IMR-90 (cell line): ENCODE data around the gene S1PR2. TPM values are rescaled to one million over a fixed set of nuclear protein-coding genes. Genes with fewer than 3 reads are reported as not detected.
A peak's percentile ranks its signal among the peaks of the same experiment; 100 is the strongest.

Experiments used
- ATAC-seq: fragments of 200-7000 bp; cut with Tn5 transposase; 2 replicates; pipeline ENCODE4 v1.9.1; 2020; ENCODE audit warnings: low read depth, mild to moderate bottlenecking, moderate library complexity
- BruUV-seq: library from RNA; stranded (reverse); fragments of 400-500 nt; replicated peaks from 2 replicates; lab custom pipeline; 2021; lab: Mats Ljungman, UMichigan
- CTCF ChIA-PET: fragments of 300-600 bp; formaldehyde crosslinking; extraction: SDS; loops from one replicate; lab custom pipeline; 2021; ENCODE audit warnings: antibody characterized with exemption; lab: Yijun Ruan, JAX
- POLR2A ChIA-PET: fragments of 300-600 bp; sonication (Branson Sonifier 250); formaldehyde crosslinking; loops from one replicate; lab custom pipeline; 2022; ENCODE audit warnings: antibody characterized with exemption; ENCODE audit not compliant: unreplicated experiment; lab: Charles Lee
- DNase-seq: peaks from one replicate; pipeline ENCODE4 v3.0.0; 2013
- H2AFZ ChIP-seq: replicated peaks from 2 replicates; pipeline ENCODE3; 2013; ENCODE audit warnings: low read length, mild to moderate bottlenecking; ENCODE audit not compliant: poor library complexity
- H2AK5ac ChIP-seq: 2 replicates; pipeline ENCODE4 v1.6.1; 2013; ENCODE audit warnings: low read depth, low read length, inconsistent platforms
- H2AK9ac ChIP-seq: replicated peaks from 2 replicates; pipeline ENCODE3; 2013; ENCODE audit warnings: mild to moderate bottlenecking, low read depth, low read length, moderate library complexity; ENCODE audit not compliant: poor library complexity
- H2BK120ac ChIP-seq: 2 replicates; pipeline ENCODE4 v1.6.1; 2013; ENCODE audit warnings: low read depth, low read length, inconsistent platforms
- H2BK15ac ChIP-seq: 3 replicates; pipeline ENCODE4 v1.6.1; 2013; ENCODE audit warnings: low read depth, low read length, inconsistent platforms
- H2BK20ac ChIP-seq: 2 replicates; pipeline ENCODE4 v1.6.1; 2013; ENCODE audit warnings: low read depth, mild to moderate bottlenecking, inconsistent platforms, low read length, moderate library complexity
- H2BK5ac ChIP-seq: 2 replicates; pipeline ENCODE4 v1.6.1; 2013; ENCODE audit warnings: mild to moderate bottlenecking, low read depth, low read length, inconsistent platforms; ENCODE audit not compliant: poor library complexity, severe bottlenecking
- H3K14ac ChIP-seq: replicated peaks from 2 replicates; pipeline ENCODE4 v1.6.1; 2013; ENCODE audit warnings: low read depth, low read length, inconsistent platforms
- H3K18ac ChIP-seq: 2 replicates; pipeline ENCODE4 v1.6.1; 2013; ENCODE audit warnings: low read depth, low read length, control low read depth
- H3K23ac ChIP-seq: 2 replicates; pipeline ENCODE4 v1.6.1; 2013; ENCODE audit warnings: low read depth, low read length, inconsistent platforms
- H3K27ac ChIP-seq: 2 replicates; pipeline ENCODE4 v1.5.1; 2013; ENCODE audit warnings: mild to moderate bottlenecking, control low read depth, low read length; ENCODE audit not compliant: insufficient read depth
- H3K27me3 ChIP-seq: 2 replicates; pipeline ENCODE4 v1.6.1; 2013; ENCODE audit warnings: low read length; ENCODE audit not compliant: control insufficient read depth, insufficient read depth
- H3K36me3 ChIP-seq: 2 replicates; pipeline ENCODE4 v1.6.1; 2013; ENCODE audit warnings: low read length, mixed read lengths; ENCODE audit not compliant: control insufficient read depth, insufficient read depth
- H3K4ac ChIP-seq: 2 replicates; pipeline ENCODE4 v1.6.1; 2013; ENCODE audit warnings: low read depth, low read length, inconsistent platforms
- H3K4me1 ChIP-seq: 2 replicates; pipeline ENCODE4 v1.6.1; 2013; ENCODE audit warnings: low read length, mixed read lengths; ENCODE audit not compliant: control insufficient read depth, insufficient read depth
- H3K4me2 ChIP-seq: 2 replicates; pipeline ENCODE4 v1.6.1; 2013; ENCODE audit warnings: low read depth, mild to moderate bottlenecking, control low read depth, low read length, moderate library complexity
- H3K4me3 ChIP-seq: 2 replicates; pipeline ENCODE4 v1.5.1; 2013; ENCODE audit warnings: low read depth, mild to moderate bottlenecking, control low read depth, low read length, moderate library complexity; ENCODE audit not compliant: insufficient read depth
- H3K56ac ChIP-seq: 2 replicates; pipeline ENCODE4 v1.6.1; 2013; ENCODE audit warnings: low read length, inconsistent platforms; ENCODE audit not compliant: insufficient read depth; ENCODE audit errors: extremely low read depth
- H3K79me1 ChIP-seq, 2 experiments: 2 replicates each; pipeline ENCODE4 v1.6.1; 2013; ENCODE audit warnings: low read length in 2 of 2, inconsistent platforms in 1 of 2, low read depth in 1 of 2
- H3K9ac ChIP-seq: 2 replicates; pipeline ENCODE4 v1.6.1; 2013; ENCODE audit warnings: low read depth, low read length, control low read depth
- H3K9me1 ChIP-seq: 2 replicates; pipeline ENCODE4 v1.6.1; 2013; ENCODE audit warnings: low read length, inconsistent platforms; ENCODE audit not compliant: insufficient read depth
- H3K9me3 ChIP-seq: 2 replicates; pipeline ENCODE4 v1.6.1; 2013; ENCODE audit warnings: low read length; ENCODE audit not compliant: control insufficient read depth, insufficient read depth
- H4K20me1 ChIP-seq: 2 replicates; pipeline ENCODE4 v1.6.1; 2013; ENCODE audit warnings: low read length, inconsistent platforms; ENCODE audit not compliant: insufficient read depth
- H4K5ac ChIP-seq: 2 replicates; pipeline ENCODE4 v1.6.1; 2013; ENCODE audit warnings: mild to moderate bottlenecking, low read depth, low read length, control low read depth
- H4K8ac ChIP-seq, 2 experiments: 2 replicates each; pipeline ENCODE4 v1.6.1; 2013; ENCODE audit warnings: low read depth in 2 of 2, low read length in 2 of 2, control low read depth in 1 of 2, inconsistent platforms in 1 of 2
- H4K91ac ChIP-seq: 2 replicates; pipeline ENCODE4 v1.6.1; 2013; ENCODE audit warnings: low read depth, low read length, inconsistent platforms; ENCODE audit not compliant: insufficient read depth
- BHLHE40 ChIP-seq: fragments of 150-350 bp; IDR thresholded peaks from 2 replicates; pipeline ENCODE4 v1.6.1; 2016; ENCODE audit warnings: mild to moderate bottlenecking, low read depth, low read length
- CEBPB ChIP-seq: IDR thresholded peaks from 2 replicates; pipeline ENCODE4 v1.6.1; 2012; ENCODE audit warnings: low read depth, low read length, improper control_type of control experiment
- CHD1 ChIP-seq: IDR thresholded peaks from 2 replicates; pipeline ENCODE4 v1.6.1; 2012; ENCODE audit warnings: low read depth, low read length, improper control_type of control experiment
- FOS ChIP-seq: fragments of 150-350 bp; IDR thresholded peaks from 2 replicates; pipeline ENCODE4 v1.6.1; 2016; ENCODE audit warnings: low read depth, low read length
- MAFK ChIP-seq: IDR thresholded peaks from 2 replicates; pipeline ENCODE4 v1.6.1; 2012; ENCODE audit warnings: low read depth, low read length, improper control_type of control experiment
- MAZ ChIP-seq: IDR thresholded peaks from 2 replicates; pipeline ENCODE4 v1.6.1; 2012; ENCODE audit warnings: low read depth, mild to moderate bottlenecking, low read length, improper control_type of control experiment, moderate library complexity, borderline replicate concordance
- MXI1 ChIP-seq: IDR thresholded peaks from 2 replicates; pipeline ENCODE4 v1.6.1; 2012; ENCODE audit warnings: low read depth, mild to moderate bottlenecking, low read length, moderate library complexity, borderline replicate concordance
- NFE2L2 ChIP-seq: fragments of 150-350 bp; IDR thresholded peaks from 2 replicates; pipeline ENCODE4 v1.6.1; 2016; ENCODE audit warnings: low read depth, mild to moderate bottlenecking, low read length
- POLR2A ChIP-seq: IDR thresholded peaks from 2 replicates; pipeline ENCODE4 v1.6.1; 2012; ENCODE audit warnings: mild to moderate bottlenecking, low read depth, low read length
- RAD21 ChIP-seq: IDR thresholded peaks from 2 replicates; pipeline ENCODE4 v1.6.1; 2012; ENCODE audit warnings: low read length, improper control_type of control experiment
- RCOR1 ChIP-seq: IDR thresholded peaks from 2 replicates; pipeline ENCODE4 v1.6.1; 2012; ENCODE audit warnings: mild to moderate bottlenecking, low read length, improper control_type of control experiment; ENCODE audit not compliant: insufficient replicate concordance
- RFX5 ChIP-seq: IDR thresholded peaks from 2 replicates; pipeline ENCODE4 v1.8.0; 2012; ENCODE audit warnings: low read depth, mild to moderate bottlenecking, low read length, moderate library complexity
- SMC3 ChIP-seq: fragments of 150-350 bp; IDR thresholded peaks from 2 replicates; pipeline ENCODE4 v1.6.1; 2016; ENCODE audit warnings: low read depth, mild to moderate bottlenecking, antibody characterized with exemption, low read length, moderate library complexity
- WGBS, 2 experiments: methylation state at CpG; one replicate each; pipeline versions ENCODE4 v1.1.5 to v1.1.7; 2013; ENCODE audit warnings: missing lambda C conversion rate in 2 of 2; ENCODE audit not compliant: insufficient read length in 1 of 2; ENCODE audit errors: extremely low coverage in 2 of 2; 5-methylcytosine and 5-hydroxymethylcytosine counted together
- dilution Hi-C: fragments of 300-500 bp; cut with HindIII; formaldehyde crosslinking; loops from one replicate; pipeline ENCODE4 v1.14.3; 2018; ENCODE audit warnings: low sequenced_read_pairs; ENCODE audit not compliant: unreplicated experiment
- in situ Hi-C: fragments of 300-500 bp; cut with MboI; formaldehyde crosslinking; loops from 3 replicates; pipeline ENCODE4 v1.14.3; 2019; ENCODE audit warnings: low sequenced_read_pairs, inconsistent platforms, mixed read lengths
- intact Hi-C: fragments of 100-400 bp; cut with micrococcal nuclease; formaldehyde crosslinking; loops from 2 replicates; pipeline ENCODE4 v1.10.0; 2022
- polyA plus RNA-seq, 3 experiments: library from polyadenylated mRNA; depleted of rRNA; stranded (reverse); fragments of >200 nt; gene quantifications; 2 replicates each; pipeline ENCODE4 v1.2.3, GENCODE V29; 2012; ENCODE audit warnings: low replicate concordance in 1 of 3
- total RNA-seq: library from RNA; depleted of rRNA; stranded (reverse); fragments of >200 nt; gene quantifications from 2 replicates; pipeline ENCODE4 v1.2.3, GENCODE V29; 2012
- TF ChIP-seq, protein P1 (sequence below): conservative IDR thresholded peaks from 2 replicates; pipeline ENCODE4 v1.5.1; 2012; ENCODE audit warnings: mild to moderate bottlenecking, low read depth, low read length, improper control_type of control experiment
- TF ChIP-seq, protein P2 (sequence below): fragments of 150-350 bp; IDR thresholded peaks from 2 replicates; pipeline ENCODE4 v1.6.1; 2016; ENCODE audit warnings: low read depth, mild to moderate bottlenecking, low read length, moderate library complexity, borderline replicate concordance

S1PR2 gene
- total and polyA plus RNA-seq, 2 of the 4 experiments (the other 2 are of a cell fraction) = 14.0 to 15.0 TPM

DNA sequence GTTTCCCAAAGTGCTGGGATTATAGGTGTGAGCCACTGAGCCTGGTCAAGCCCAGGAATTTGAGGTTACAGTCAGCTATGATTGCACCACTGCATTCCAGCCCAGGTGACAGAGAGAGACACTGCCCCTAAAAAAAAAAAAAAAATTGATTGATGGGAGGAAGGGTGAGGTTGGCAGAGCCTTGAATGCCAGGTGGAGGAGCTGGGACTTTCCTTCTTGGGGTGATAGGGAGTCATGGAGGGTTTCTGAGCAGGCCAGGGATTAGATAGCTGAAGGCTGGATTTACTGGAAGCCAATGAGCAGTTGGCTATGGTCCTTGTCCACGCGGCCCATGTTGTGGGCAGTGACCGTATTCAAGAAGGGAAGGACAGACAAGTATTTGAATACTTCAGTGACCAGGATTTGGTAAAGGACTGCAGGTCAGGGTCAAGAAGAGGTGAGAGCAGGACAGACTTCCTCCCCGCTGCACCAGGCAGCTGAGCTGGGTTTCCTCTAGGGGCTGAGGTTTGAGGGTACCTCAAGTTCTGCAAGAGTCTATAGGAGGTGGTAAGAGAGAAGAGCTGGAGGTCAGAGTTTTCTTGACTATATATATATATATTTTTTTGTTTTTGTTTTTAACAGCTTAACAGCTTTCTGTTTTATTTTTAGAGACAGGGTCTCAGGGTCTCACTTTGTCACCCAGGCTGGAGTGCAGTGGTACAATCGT is 48.8 kb upstream of the S1PR2 start:
- no peaks in the 10 kb centered on the region for H3K27me3 ChIP-seq
- BruUV-seq = no TSS peak
- peak overlapping the region; percentile 2; the same call in 1 of the 2 replicates for H3K4ac ChIP-seq
- no peaks in the 10 kb centered on the region for H4K20me1 ChIP-seq
- H4K8ac ChIP-seq = no peak overlapping the region
- no peaks in the 10 kb centered on the region for H3K9me3 ChIP-seq
- H3K4me1 ChIP-seq = peaks cover 5% of the 10 kb centered on the region
- H2AK9ac ChIP-seq = no peak overlapping the region
- H3K14ac ChIP-seq = no peak overlapping the region
- H3K4me3 ChIP-seq = no peak overlapping the region
- in situ Hi-C loops (no loop called here), intact Hi-C loops (no loop called here), dilution Hi-C loops (no loop called here)
- CTCF ChIA-PET = interaction anchor here (0.7 kb wide), 1 partner anchor 420 kb away, joined by 3 read pairs; no protein-coding TSS in a partner anchor
- DNase-seq = no peak
- H3K56ac ChIP-seq = no peak overlapping the region
- no peak overlapping the region for H2AK5ac ChIP-seq
- H3K9me1 ChIP-seq = peaks cover 5% of the 10 kb centered on the region; the same call in 1 of the 2 replicates
- POLR2A ChIA-PET = no interaction called here
- no peaks in the 10 kb centered on the region for H3K79me1 ChIP-seq
- H3K9ac ChIP-seq = no peak overlapping the region
- no peak overlapping the region for H3K23ac ChIP-seq
- H2BK20ac ChIP-seq = no peak overlapping the region
- H2BK120ac ChIP-seq = 0 out of 2 replicates have a peak overlapping the region, but pooled peaks have one; percentile 8
- H3K36me3 ChIP-seq = no peaks in the 10 kb centered on the region
- no peak overlapping the region for H4K5ac ChIP-seq
- no peak for ATAC-seq
- H3K4me2 ChIP-seq = no peak overlapping the region
- no peak overlapping the region for H3K27ac ChIP-seq
- no peak overlapping the region for H2BK15ac ChIP-seq
- no peak overlapping the region for H3K18ac ChIP-seq
- WGBS, 2 experiments = 100% methylated on average over 3 of the region's 5 CpGs; no CpG with 5 or more reads in 1 of the 2 experiments
- H4K91ac ChIP-seq = no peak overlapping the region
- H2AFZ ChIP-seq = no peak overlapping the region
- no peak overlapping the region for H2BK5ac ChIP-seq
- TF ChIP-seq MAZ = no peak
- TF ChIP-seq POLR2A = no peak
- no peak for TF ChIP-seq FOS
- no peak for TF ChIP-seq NFE2L2
- TF ChIP-seq RAD21 = no peak
- TF ChIP-seq RFX5 = no peak
- no peak for TF ChIP-seq CHD1
- no peak for TF ChIP-seq CEBPB
- TF ChIP-seq, protein P1, sequence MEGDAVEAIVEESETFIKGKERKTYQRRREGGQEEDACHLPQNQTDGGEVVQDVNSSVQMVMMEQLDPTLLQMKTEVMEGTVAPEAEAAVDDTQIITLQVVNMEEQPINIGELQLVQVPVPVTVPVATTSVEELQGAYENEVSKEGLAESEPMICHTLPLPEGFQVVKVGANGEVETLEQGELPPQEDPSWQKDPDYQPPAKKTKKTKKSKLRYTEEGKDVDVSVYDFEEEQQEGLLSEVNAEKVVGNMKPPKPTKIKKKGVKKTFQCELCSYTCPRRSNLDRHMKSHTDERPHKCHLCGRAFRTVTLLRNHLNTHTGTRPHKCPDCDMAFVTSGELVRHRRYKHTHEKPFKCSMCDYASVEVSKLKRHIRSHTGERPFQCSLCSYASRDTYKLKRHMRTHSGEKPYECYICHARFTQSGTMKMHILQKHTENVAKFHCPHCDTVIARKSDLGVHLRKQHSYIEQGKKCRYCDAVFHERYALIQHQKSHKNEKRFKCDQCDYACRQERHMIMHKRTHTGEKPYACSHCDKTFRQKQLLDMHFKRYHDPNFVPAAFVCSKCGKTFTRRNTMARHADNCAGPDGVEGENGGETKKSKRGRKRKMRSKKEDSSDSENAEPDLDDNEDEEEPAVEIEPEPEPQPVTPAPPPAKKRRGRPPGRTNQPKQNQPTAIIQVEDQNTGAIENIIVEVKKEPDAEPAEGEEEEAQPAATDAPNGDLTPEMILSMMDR = no peak
- no peak for TF ChIP-seq MAFK
- TF ChIP-seq, protein P2, sequence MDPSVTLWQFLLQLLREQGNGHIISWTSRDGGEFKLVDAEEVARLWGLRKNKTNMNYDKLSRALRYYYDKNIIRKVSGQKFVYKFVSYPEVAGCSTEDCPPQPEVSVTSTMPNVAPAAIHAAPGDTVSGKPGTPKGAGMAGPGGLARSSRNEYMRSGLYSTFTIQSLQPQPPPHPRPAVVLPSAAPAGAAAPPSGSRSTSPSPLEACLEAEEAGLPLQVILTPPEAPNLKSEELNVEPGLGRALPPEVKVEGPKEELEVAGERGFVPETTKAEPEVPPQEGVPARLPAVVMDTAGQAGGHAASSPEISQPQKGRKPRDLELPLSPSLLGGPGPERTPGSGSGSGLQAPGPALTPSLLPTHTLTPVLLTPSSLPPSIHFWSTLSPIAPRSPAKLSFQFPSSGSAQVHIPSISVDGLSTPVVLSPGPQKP = no peak
- TF ChIP-seq SMC3 = no peak
- no peak for TF ChIP-seq BHLHE40
- no peak for TF ChIP-seq RCOR1
- no peak for TF ChIP-seq MXI1
